Stimulated activated CD8-positive, alpha-beta memory T cell treated with anti-CD3 and anti-CD28 coated beads, Interleukin-4, amount 100 ng/mL, for 4 hours (primary cell): ENCODE measurements around the gene OR52W1.

Experiments used
- DNase-seq, 2 donors: peaks; one replicate each; pipeline ENCODE4 v3.0.0-alpha.2; 2020; ENCODE audit warnings: low read depth in 2 of 2, low spot score in 1 of 2

Gene OR52W1

GRCh38 chr11:6199174-6199810 is at the start of gene OR52W1:
OR52W1 (plus strand) TSS chr11:6199224; CDS start chr11:6199224, 0 bp downstream.
- no peak for DNase-seq

- no peak for DNase-seq
These were observed 47.9 kb upstream of the OR52W1 start for GRCh38 chr11:6151117-6151516.

- DNase-seq: no peak
These were observed 46.9 kb upstream of the OR52W1 start for GRCh38 chr11:6152126-6152525.

GRCh38 chr11:6156628-6157359 is 42.2 kb upstream of the OR52W1 start:
- DNase-seq: no peak

- DNase-seq: no peak
These were observed 28.8 kb upstream of the OR52W1 start, which contains the start of gene OR52B2 for GRCh38 chr11:6170226-6170625. OR52B2 (minus strand) TSS chr11:6170326; CDS start chr11:6170326, 0 bp downstream.

GRCh38 chr11:6175440-6175839 is 23.6 kb upstream of the OR52W1 start:
- no peak for DNase-seq

GRCh38 chr11:6191742-6192141 is 7.3 kb upstream of the OR52W1 start:
- DNase-seq: no peak

GRCh38 chr11:6194065-6194581 is 4.9 kb upstream of the OR52W1 start:
- DNase-seq: no peak

- no peak for DNase-seq
These were observed 2.6 kb upstream of the OR52W1 start for GRCh38 chr11:6196396-6196795.

- no peak for DNase-seq
These were observed 1.4 kb upstream of the OR52W1 start for GRCh38 chr11:6197466-6198200.

- DNase-seq: no peak
These were observed 2.0 kb downstream of the OR52W1 start for GRCh38 chr11:6200975-6201374.

- no peak for DNase-seq
These were observed 2.5 kb downstream of the OR52W1 start for GRCh38 chr11:6201481-6201880.

- DNase-seq: no peak
These were observed 3.0 kb downstream of the OR52W1 start for GRCh38 chr11:6202041-6202440.

GRCh38 chr11:6203327-6203726 is 4.3 kb downstream of the OR52W1 start:
- no peak for DNase-seq

GRCh38 chr11:6204706-6205105 is 5.7 kb downstream of the OR52W1 start:
- no peak for DNase-seq

GRCh38 chr11:6205366-6205765 is 6.3 kb downstream of the OR52W1 start, which contains the start of gene C11orf42:
C11orf42 (plus strand) TSS chr11:6205557; CDS start chr11:6205616, 59 bp downstream.
- DNase-seq: no peak

- DNase-seq: no peak
These were observed 7.6 kb downstream of the OR52W1 start for GRCh38 chr11:6206456-6207180.

GRCh38 chr11:6209801-6210200 is 10.8 kb downstream of the OR52W1 start:
- no peak for DNase-seq

GRCh38 chr11:6210274-6210955 is 11.4 kb downstream of the OR52W1 start:
- DNase-seq: no peak

- no peak for DNase-seq
These were observed 15.5 kb downstream of the OR52W1 start for GRCh38 chr11:6214530-6214929.
